HepG2 (cell line): ENCODE data around the gene LMTK2. TPM values are rescaled to one million over a fixed set of nuclear protein-coding genes. Genes with fewer than 3 reads are reported as not detected.

Experiments used
- ARNT2 ChIP-seq: sonication (generic); formaldehyde crosslinking; IDR thresholded peaks from 2 replicates; pipeline ENCODE4 v1.8.0; 2022; ENCODE audit warnings: mild to moderate bottlenecking, low read depth, missing genetic modification reagents, moderate library complexity
- HMGXB3 ChIP-seq: sonication (generic); formaldehyde crosslinking; IDR thresholded peaks from 2 replicates; pipeline ENCODE4 v1.4.0; 2020; ENCODE audit warnings: missing genetic modification reagents, borderline replicate concordance
- NCOR1 ChIP-seq: fragments of 200-600 bp; sonication (generic); IDR thresholded peaks from 2 replicates; pipeline ENCODE4 v1.7.0; 2017; ENCODE audit warnings: antibody characterized with exemption, low read length, borderline replicate concordance
- SAP130 ChIP-seq: IDR thresholded peaks from 2 replicates; pipeline ENCODE4 v1.6.1; 2016; ENCODE audit warnings: low read depth
- SATB2 ChIP-seq: sonication (generic); formaldehyde crosslinking; IDR thresholded peaks from 2 replicates; pipeline ENCODE4 v1.5.0; 2020; ENCODE audit warnings: missing genetic modification reagents
- YEATS4 ChIP-seq: sonication (generic); formaldehyde crosslinking; IDR thresholded peaks from 2 replicates; pipeline ENCODE4 v1.4.0; 2020; ENCODE audit warnings: missing genetic modification reagents, borderline replicate concordance
- ZFYVE20 ChIP-seq: sonication (generic); formaldehyde crosslinking; IDR thresholded peaks from 2 replicates; pipeline ENCODE4 v1.8.0; 2023; ENCODE audit warnings: low read depth, mild to moderate bottlenecking, moderate library complexity, missing genetic modification reagents, borderline replicate concordance
- ZNF276 ChIP-seq: sonication (generic); formaldehyde crosslinking; IDR thresholded peaks from 2 replicates; pipeline ENCODE4 v1.4.0; 2020; ENCODE audit warnings: mild to moderate bottlenecking, low read depth, missing genetic modification reagents
- ZNF331 ChIP-seq: sonication (generic); formaldehyde crosslinking; IDR thresholded peaks from 2 replicates; pipeline ENCODE4 v1.4.0; 2020; ENCODE audit warnings: missing genetic modification reagents
- ZNF530 ChIP-seq: sonication (generic); formaldehyde crosslinking; IDR thresholded peaks from 2 replicates; pipeline ENCODE4 v1.5.0; 2020; ENCODE audit warnings: low read depth, mild to moderate bottlenecking, missing genetic modification reagents
- ZNF597 ChIP-seq: sonication (generic); formaldehyde crosslinking; IDR thresholded peaks from 2 replicates; pipeline ENCODE4 v1.5.0; 2020; ENCODE audit warnings: missing genetic modification reagents
- polyA plus RNA-seq, 8 experiments: library from polyadenylated mRNA; depleted of rRNA in 3 of 8; stranded (reverse) in 7 of 8; unstranded in 1 of 8; fragments of >200 nt; fragmentation: Illumina TruSeq in 4 of 8; extraction: Trizol in 4 of 8; gene quantifications; 2 replicates each; pipeline versions ENCODE4 v1.2.1 to v1.2.3, GENCODE V29; 2011 to 2016; ENCODE audit warnings: low read depth in 4 of 8, missing spikeins in 1 of 8, mixed read lengths in 1 of 8; ENCODE audit not compliant: insufficient read depth in 1 of 8
- total RNA-seq, 5 experiments: library from RNA; depleted of rRNA; stranded (reverse); fragments of >200 nt; fragmentation: Illumina TruSeq; extraction: Trizol; gene quantifications; 2 replicates each; pipeline ENCODE4 v1.2.3, GENCODE V29; 2016; ENCODE audit warnings: low read depth in 1 of 5
- TF ChIP-seq, protein P1 (sequence below): sonication (generic); formaldehyde crosslinking; IDR thresholded peaks from 2 replicates; pipeline ENCODE4 v1.4.0; 2020; ENCODE audit warnings: missing genetic modification reagents
- TF ChIP-seq, protein P2 (sequence below): sonication (generic); formaldehyde crosslinking; IDR thresholded peaks from 2 replicates; pipeline ENCODE4 v1.5.1; 2020; ENCODE audit warnings: mild to moderate bottlenecking, missing genetic modification reagents, borderline replicate concordance

The LMTK2 gene
- total and polyA plus RNA-seq, 2 of the 13 experiments (the other 11 are each of a cell fraction or from before 2014, with no cell fraction given), result 9.5 to 11.7 TPM

GRCh38 chr7:98106647-98107312 lies at the start of gene LMTK2 (continued):
- TF ChIP-seq, protein P1, sequence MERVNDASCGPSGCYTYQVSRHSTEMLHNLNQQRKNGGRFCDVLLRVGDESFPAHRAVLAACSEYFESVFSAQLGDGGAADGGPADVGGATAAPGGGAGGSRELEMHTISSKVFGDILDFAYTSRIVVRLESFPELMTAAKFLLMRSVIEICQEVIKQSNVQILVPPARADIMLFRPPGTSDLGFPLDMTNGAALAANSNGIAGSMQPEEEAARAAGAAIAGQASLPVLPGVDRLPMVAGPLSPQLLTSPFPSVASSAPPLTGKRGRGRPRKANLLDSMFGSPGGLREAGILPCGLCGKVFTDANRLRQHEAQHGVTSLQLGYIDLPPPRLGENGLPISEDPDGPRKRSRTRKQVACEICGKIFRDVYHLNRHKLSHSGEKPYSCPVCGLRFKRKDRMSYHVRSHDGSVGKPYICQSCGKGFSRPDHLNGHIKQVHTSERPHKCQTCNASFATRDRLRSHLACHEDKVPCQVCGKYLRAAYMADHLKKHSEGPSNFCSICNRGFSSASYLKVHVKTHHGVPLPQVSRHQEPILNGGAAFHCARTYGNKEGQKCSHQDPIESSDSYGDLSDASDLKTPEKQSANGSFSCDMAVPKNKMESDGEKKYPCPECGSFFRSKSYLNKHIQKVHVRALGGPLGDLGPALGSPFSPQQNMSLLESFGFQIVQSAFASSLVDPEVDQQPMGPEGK (CRISPR knock-in tag), result peak; percentile 56
- TF ChIP-seq HMGXB3 (CRISPR knock-in tag) (no peak), ZNF276 (CRISPR knock-in tag) (no peak), ARNT2 (CRISPR knock-in tag) (peak; percentile 75), SATB2 (CRISPR knock-in tag) (no peak), ZNF530 (CRISPR knock-in tag) (no peak), YEATS4 (CRISPR knock-in tag) (peak; percentile 74; the same call in 1 of the 2 replicates), NCOR1 (no peak), SAP130 (CRISPR knock-in tag) (peak; percentile 97), ZFYVE20 (CRISPR knock-in tag) (no peak), ZNF597 (CRISPR knock-in tag) (no peak), ZNF331 (no peak; the same call in 1 of the 2 replicates)
- TF ChIP-seq, protein P2, sequence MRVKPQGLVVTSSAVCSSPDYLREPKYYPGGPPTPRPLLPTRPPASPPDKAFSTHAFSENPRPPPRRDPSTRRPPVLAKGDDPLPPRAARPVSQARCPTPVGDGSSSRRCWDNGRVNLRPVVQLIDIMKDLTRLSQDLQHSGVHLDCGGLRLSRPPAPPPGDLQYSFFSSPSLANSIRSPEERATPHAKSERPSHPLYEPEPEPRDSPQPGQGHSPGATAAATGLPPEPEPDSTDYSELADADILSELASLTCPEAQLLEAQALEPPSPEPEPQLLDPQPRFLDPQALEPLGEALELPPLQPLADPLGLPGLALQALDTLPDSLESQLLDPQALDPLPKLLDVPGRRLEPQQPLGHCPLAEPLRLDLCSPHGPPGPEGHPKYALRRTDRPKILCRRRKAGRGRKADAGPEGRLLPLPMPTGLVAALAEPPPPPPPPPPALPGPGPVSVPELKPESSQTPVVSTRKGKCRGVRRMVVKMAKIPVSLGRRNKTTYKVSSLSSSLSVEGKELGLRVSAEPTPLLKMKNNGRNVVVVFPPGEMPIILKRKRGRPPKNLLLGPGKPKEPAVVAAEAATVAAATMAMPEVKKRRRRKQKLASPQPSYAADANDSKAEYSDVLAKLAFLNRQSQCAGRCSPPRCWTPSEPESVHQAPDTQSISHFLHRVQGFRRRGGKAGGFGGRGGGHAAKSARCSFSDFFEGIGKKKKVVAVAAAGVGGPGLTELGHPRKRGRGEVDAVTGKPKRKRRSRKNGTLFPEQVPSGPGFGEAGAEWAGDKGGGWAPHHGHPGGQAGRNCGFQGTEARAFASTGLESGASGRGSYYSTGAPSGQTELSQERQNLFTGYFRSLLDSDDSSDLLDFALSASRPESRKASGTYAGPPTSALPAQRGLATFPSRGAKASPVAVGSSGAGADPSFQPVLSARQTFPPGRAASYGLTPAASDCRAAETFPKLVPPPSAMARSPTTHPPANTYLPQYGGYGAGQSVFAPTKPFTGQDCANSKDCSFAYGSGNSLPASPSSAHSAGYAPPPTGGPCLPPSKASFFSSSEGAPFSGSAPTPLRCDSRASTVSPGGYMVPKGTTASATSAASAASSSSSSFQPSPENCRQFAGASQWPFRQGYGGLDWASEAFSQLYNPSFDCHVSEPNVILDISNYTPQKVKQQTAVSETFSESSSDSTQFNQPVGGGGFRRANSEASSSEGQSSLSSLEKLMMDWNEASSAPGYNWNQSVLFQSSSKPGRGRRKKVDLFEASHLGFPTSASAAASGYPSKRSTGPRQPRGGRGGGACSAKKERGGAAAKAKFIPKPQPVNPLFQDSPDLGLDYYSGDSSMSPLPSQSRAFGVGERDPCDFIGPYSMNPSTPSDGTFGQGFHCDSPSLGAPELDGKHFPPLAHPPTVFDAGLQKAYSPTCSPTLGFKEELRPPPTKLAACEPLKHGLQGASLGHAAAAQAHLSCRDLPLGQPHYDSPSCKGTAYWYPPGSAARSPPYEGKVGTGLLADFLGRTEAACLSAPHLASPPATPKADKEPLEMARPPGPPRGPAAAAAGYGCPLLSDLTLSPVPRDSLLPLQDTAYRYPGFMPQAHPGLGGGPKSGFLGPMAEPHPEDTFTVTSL, result no peak
